Hepatocyte (in vitro differentiated cells): ENCODE data around the gene KDM4C.

Experiments
- CTCF ChIP-seq: fragments of 200-600 bp; sonication (generic); IDR thresholded peaks from 2 replicates; pipeline ENCODE4 v1.5.1; 2016; ENCODE audit warnings: antibody characterized with exemption, mild to moderate bottlenecking; ENCODE audit not compliant: poor library complexity
- EZH2 ChIP-seq: fragments of 200-600 bp; sonication (generic); IDR thresholded peaks from 2 replicates; pipeline ENCODE4 v1.6.1; 2016; ENCODE audit warnings: antibody characterized with exemption, mild to moderate bottlenecking, borderline replicate concordance

- TF ChIP-seq CTCF: no peak
- no peak for TF ChIP-seq EZH2
Measured at GRCh38 chr9:6922680-6923079, 164.9 kb downstream of the KDM4C start.
